ENCODE results near the gene CBS. TPM values are rescaled to one million over a fixed set of nuclear protein-coding genes. Genes with fewer than 3 reads are reported as not detected.
"Not testable (repeated sequence)": the region's sequence is repeated elsewhere in the genome, so short reads cannot be mapped to it uniquely, and the experiment has no call there.

The CBS gene
- polyA plus RNA-seq, 4 donors, result 9.4 to 20.6 (median 11.0) TPM

- Histone ChIP-seq H3K4me1 (ENCODE audit: control insufficient read depth in 3 of 3, insufficient read depth in 2 of 3, low read depth in 1 of 3, low read length in 2 of 3) (no peaks in the 10 kb centered on the region), H3K27me3 (ENCODE audit: control insufficient read depth in 3 of 3, insufficient read depth in 3 of 3, low read length in 3 of 3) (no peaks in the 10 kb centered on the region), H3K4me3 (ENCODE audit: low read depth in 1 of 3, low read length in 3 of 3) (no peak overlapping the region), H3K9me3 (ENCODE audit: control insufficient read depth in 2 of 2, insufficient read depth in 1 of 2, low read depth in 1 of 2, low read length in 1 of 2) (no peaks in the 10 kb centered on the region), H3K36me3 (ENCODE audit: control insufficient read depth in 3 of 3, insufficient read depth in 2 of 3, low read depth in 1 of 3, low read length in 3 of 3) (peaks cover 10 to 51% (median 10%) of the 10 kb centered on the region in 3 donors), H3K27ac (ENCODE audit: low read depth in 1 of 3, low read length in 2 of 3) (no peak overlapping the region)
- WGBS, 3 donors, result 87 to 89% (median 88%) methylated on average over 13 of the region's 13 CpGs
- DNase-seq (no peak), FAIRE-seq (no peak)
Measured at GRCh38 chr21:43015906-43016540, 59.6 kb downstream of the CBS start.

- Histone ChIP-seq H3K4me3 (ENCODE audit: low read depth in 1 of 3, low read length in 3 of 3) (no peak overlapping the region), H3K36me3 (ENCODE audit: control insufficient read depth in 3 of 3, insufficient read depth in 2 of 3, low read depth in 1 of 3, low read length in 3 of 3) (peaks cover 7 to 45% (median 10%) of the 10 kb centered on the region in 3 donors), H3K27me3 (ENCODE audit: control insufficient read depth in 3 of 3, insufficient read depth in 3 of 3, low read length in 3 of 3) (no peaks in the 10 kb centered on the region), H3K9me3 (ENCODE audit: control insufficient read depth in 2 of 2, insufficient read depth in 1 of 2, low read depth in 1 of 2, low read length in 1 of 2) (no peaks in the 10 kb centered on the region), H3K4me1 (ENCODE audit: control insufficient read depth in 3 of 3, insufficient read depth in 2 of 3, low read depth in 1 of 3, low read length in 2 of 3) (no peaks in the 10 kb centered on the region), H3K27ac (ENCODE audit: low read depth in 1 of 3, low read length in 2 of 3) (no peak overlapping the region)
- DNase-seq, result no peak
- 83 to 92% (median 91%) methylated on average over 6 of the region's 6 CpGs for WGBS, 3 donors
- no peak for FAIRE-seq
Measured at GRCh38 chr21:43012596-43012995, 63.0 kb downstream of the CBS start.

- H3K27ac ChIP-seq (ENCODE audit: low read depth in 1 of 3, low read length in 2 of 3), result no peak overlapping the region
- DNase-seq, result peak in 1 of 2 donors; percentile 26
Measured at GRCh38 chr21:43006874-43007208, 68.8 kb downstream of the CBS start.

GRCh38 chr21:43006051-43006873, 69.4 kb downstream of the CBS start:
- Histone ChIP-seq H3K36me3 (ENCODE audit: control insufficient read depth in 3 of 3, insufficient read depth in 2 of 3, low read depth in 1 of 3, low read length in 3 of 3) (peaks cover 2 to 37% (median 6%) of the 10 kb centered on the region in 3 donors), H3K4me1 (ENCODE audit: control insufficient read depth in 3 of 3, insufficient read depth in 2 of 3, low read depth in 1 of 3, low read length in 2 of 3) (peaks cover 0 to 13% (median 0%) of the 10 kb centered on the region in 3 donors)
- not testable (repeated sequence) for H3K27ac ChIP-seq (ENCODE audit: low read depth in 1 of 3, low read length in 2 of 3); H3K27me3 ChIP-seq (ENCODE audit: control insufficient read depth in 3 of 3, insufficient read depth in 3 of 3, low read length in 3 of 3); H3K9me3 ChIP-seq (ENCODE audit: control insufficient read depth in 2 of 2, insufficient read depth in 1 of 2, low read depth in 1 of 2, low read length in 1 of 2); DNase-seq; FAIRE-seq; H3K4me3 ChIP-seq (ENCODE audit: low read depth in 1 of 3, low read length in 3 of 3)
- WGBS, 3 donors, result 68 to 82% (median 75%) methylated on average over 14 of the region's 14 CpGs

More at GRCh38 chr21:43006874-43007208, 68.8 kb downstream of the CBS start:
- FAIRE-seq, result no peak
- 51 to 72% (median 60%) methylated on average over 4 of the region's 4 CpGs for WGBS, 3 donors
- Histone ChIP-seq H3K27me3 (ENCODE audit: control insufficient read depth in 3 of 3, insufficient read depth in 3 of 3, low read length in 3 of 3) (no peaks in the 10 kb centered on the region), H3K4me3 (ENCODE audit: low read depth in 1 of 3, low read length in 3 of 3) (no peak overlapping the region), H3K9me3 (ENCODE audit: control insufficient read depth in 2 of 2, insufficient read depth in 1 of 2, low read depth in 1 of 2, low read length in 1 of 2) (peaks cover 0 to 5% of the 10 kb centered on the region in 2 donors), H3K36me3 (ENCODE audit: control insufficient read depth in 3 of 3, insufficient read depth in 2 of 3, low read depth in 1 of 3, low read length in 3 of 3) (peaks cover 2 to 42% (median 6%) of the 10 kb centered on the region in 3 donors), H3K4me1 (ENCODE audit: control insufficient read depth in 3 of 3, insufficient read depth in 2 of 3, low read depth in 1 of 3, low read length in 2 of 3) (peaks cover 0 to 13% (median 0%) of the 10 kb centered on the region in 3 donors)

- Histone ChIP-seq H3K9me3 (ENCODE audit: control insufficient read depth in 2 of 2, insufficient read depth in 1 of 2, low read depth in 1 of 2, low read length in 1 of 2) (peaks cover 0 to 5% of the 10 kb centered on the region in 2 donors), H3K36me3 (ENCODE audit: control insufficient read depth in 3 of 3, insufficient read depth in 2 of 3, low read depth in 1 of 3, low read length in 3 of 3) (peaks cover 2 to 33% (median 6%) of the 10 kb centered on the region in 3 donors), H3K4me3 (ENCODE audit: low read depth in 1 of 3, low read length in 3 of 3) (no peak overlapping the region), H3K4me1 (ENCODE audit: control insufficient read depth in 3 of 3, insufficient read depth in 2 of 3, low read depth in 1 of 3, low read length in 2 of 3) (peaks cover 0 to 13% (median 0%) of the 10 kb centered on the region in 3 donors), H3K27me3 (ENCODE audit: control insufficient read depth in 3 of 3, insufficient read depth in 3 of 3, low read length in 3 of 3) (no peaks in the 10 kb centered on the region), H3K27ac (ENCODE audit: low read depth in 1 of 3, low read length in 2 of 3) (no peak overlapping the region)
- WGBS, 3 donors, result 77 to 82% (median 77%) methylated on average over 9 of the region's 9 CpGs
- no peak for DNase-seq
- no peak for FAIRE-seq
Measured at GRCh38 chr21:43005635-43006034, 70.0 kb downstream of the CBS start.

GRCh38 chr21:43004926-43005325, 70.7 kb downstream of the CBS start:
- H3K27ac ChIP-seq (ENCODE audit: low read depth in 1 of 3, low read length in 2 of 3), result no peak overlapping the region
- FAIRE-seq (no peak), DNase-seq (no peak)
- H3K4me1 ChIP-seq (ENCODE audit: control insufficient read depth in 3 of 3, insufficient read depth in 2 of 3, low read depth in 1 of 3, low read length in 2 of 3), result peaks cover 0 to 13% (median 0%) of the 10 kb centered on the region in 3 donors
- WGBS, 3 donors, result 80 to 84% (median 80%) methylated on average over 8 of the region's 8 CpGs
- peaks cover 0 to 11% of the 10 kb centered on the region in 2 donors for H3K9me3 ChIP-seq (ENCODE audit: control insufficient read depth in 2 of 2, insufficient read depth in 1 of 2, low read depth in 1 of 2, low read length in 1 of 2)
- H3K4me3 ChIP-seq (ENCODE audit: low read depth in 1 of 3, low read length in 3 of 3), result no peak overlapping the region
- H3K27me3 ChIP-seq (ENCODE audit: control insufficient read depth in 3 of 3, insufficient read depth in 3 of 3, low read length in 3 of 3), result no peaks in the 10 kb centered on the region
- peaks cover 2 to 30% (median 6%) of the 10 kb centered on the region in 3 donors for H3K36me3 ChIP-seq (ENCODE audit: control insufficient read depth in 3 of 3, insufficient read depth in 2 of 3, low read depth in 1 of 3, low read length in 3 of 3)

Other genes starting within 250 kb of the CBS start
- gene WDR4, start 196.3 kb downstream of the CBS start, polyA plus RNA-seq, result 10 to 100 TPM in 1 of 4 donors, 1 to 10 TPM in 3; 3.5 to 20.7 (median 7.0) TPM
- 10 to 100 TPM; 15.9 to 29.2 (median 19.4) TPM for gene NDUFV3, start 182.5 kb downstream of the CBS start, polyA plus RNA-seq
- under 1 TPM in 1 of 4 donors, not detected in 3; 0.89 TPM for gene ERVH48-1, start 150.2 kb downstream of the CBS start, polyA plus RNA-seq
- 10 to 100 TPM in 1 of 4 donors, 1 to 10 TPM in 3; 4.7 to 11.8 (median 6.0) TPM for gene PKNOX1, start 101.3 kb downstream of the CBS start, polyA plus RNA-seq
- gene U2AF1, start 31.7 kb upstream of the CBS start, polyA plus RNA-seq, result 100 to 1,000 TPM in 1 of 4 donors, 10 to 100 TPM in 3; 39.2 to 124 (median 43.4) TPM
- not detected for gene CRYAA, start 93.2 kb upstream of the CBS start, polyA plus RNA-seq

Measured in small intestine (tissue), 7 donors.